Astrocyte of the spinal cord (primary cell): ENCODE measurements around the gene FGD4.
"Not testable (repeated sequence)": the region's sequence is repeated elsewhere in the genome, so short reads cannot be mapped to it uniquely, and the experiment has no call there.

ENCODE experiments used
- DNase-seq: peaks from one replicate; pipeline ENCODE4 v3.0.0; 2011; ENCODE audit warnings: low read depth, low spot score
- H3K4me3 ChIP-seq: 2 replicates; pipeline ENCODE4 v1.5.1; 2011; ENCODE audit warnings: low read depth, mild to moderate bottlenecking, low read length, moderate library complexity
- CTCF ChIP-seq: IDR thresholded peaks from 2 replicates; pipeline ENCODE4 v1.5.1; 2012; ENCODE audit warnings: low read depth, mild to moderate bottlenecking, low read length, inconsistent platforms
- in situ Hi-C: cut with HindIII; loops from 2 replicates; pipeline ENCODE4 v1.10.0; 2017; ENCODE audit warnings: low sequenced_read_pairs

The FGD4 gene

GRCh38 chr12:32551058-32551457, 151.7 kb downstream of the FGD4 start:
- no peak overlapping the region for H3K4me3 ChIP-seq
- TF ChIP-seq CTCF: no peak
- in situ Hi-C loops: no loop called here
- DNase-seq: no peak

- no peak overlapping the region for H3K4me3 ChIP-seq
- no peak for DNase-seq
- TF ChIP-seq CTCF: no peak
Observed at GRCh38 chr12:32558903-32559302, 159.5 kb downstream of the FGD4 start.

GRCh38 chr12:32559434-32559833, 160.1 kb downstream of the FGD4 start:
- no peak for TF ChIP-seq CTCF
- in situ Hi-C loops: no loop called here
- H3K4me3 ChIP-seq: no peak overlapping the region
- no peak for DNase-seq

More at GRCh38 chr12:32558903-32559302, 159.5 kb downstream of the FGD4 start:
- in situ Hi-C loops: no loop called here

GRCh38 chr12:32560520-32560919, 161.2 kb downstream of the FGD4 start:
- TF ChIP-seq CTCF: no peak
- no peak for DNase-seq
- in situ Hi-C loops: no loop called here
- no peak overlapping the region for H3K4me3 ChIP-seq

- in situ Hi-C loops: no loop called here
- H3K4me3 ChIP-seq: no peak overlapping the region
- no peak for TF ChIP-seq CTCF
- peak; percentile 26 for DNase-seq
Observed at GRCh38 chr12:32561931-32562341, 162.6 kb downstream of the FGD4 start.

- in situ Hi-C loops, H3K4me3 ChIP-seq, DNase-seq: not testable (repeated sequence)
Observed at GRCh38 chr12:32562413-32562812, 163.1 kb downstream of the FGD4 start.

- no peak for TF ChIP-seq CTCF
- no peak overlapping the region for H3K4me3 ChIP-seq
- no peak for DNase-seq
- in situ Hi-C loops: no loop called here
Observed at GRCh38 chr12:32566663-32567295, 167.4 kb downstream of the FGD4 start.
